Glomerular endothelial cell (primary cell): ENCODE data around the gene FADS3. TPM values are rescaled to one million over a fixed set of nuclear protein-coding genes. Genes with fewer than 3 reads are reported as not detected.

ENCODE experiments used
- total RNA-seq: library from RNA; depleted of rRNA; stranded (reverse); fragments of >200 nt; gene quantifications from 2 replicates; pipeline ENCODE4 v1.2.3, GENCODE V29; 2015

Gene FADS3
- total RNA-seq, 1 donor from 2014 or later = 393 TPM

Other genes starting within 250 kb of the FADS3 start
- gene DAGLA, start 211.2 kb downstream of the FADS3 start, total RNA-seq = 5.1 and 10.1 TPM in 2 replicates
- 6.0 and 10.7 TPM in 2 replicates for gene MYRF, start 138.9 kb downstream of the FADS3 start, total RNA-seq
- 57.6 and 76.3 TPM in 2 replicates for gene TMEM258, start 98.9 kb downstream of the FADS3 start, total RNA-seq
- 13.5 and 20.5 TPM in 2 replicates for gene FEN1, start 98.6 kb downstream of the FADS3 start, total RNA-seq
- 44.5 and 64.7 TPM in 2 replicates for gene FADS1, start 74.5 kb downstream of the FADS3 start, total RNA-seq
- gene FADS2, start 63.2 kb downstream of the FADS3 start, total RNA-seq = 208 and 219 TPM in 2 replicates
- 3.7 and 6.2 TPM in 2 replicates for gene RAB3IL1, start 26.0 kb upstream of the FADS3 start, total RNA-seq
- gene BEST1, start 58.8 kb upstream of the FADS3 start, total RNA-seq = not detected in 2 replicates
- 1,824 and 2,194 TPM in 2 replicates for gene FTH1, start 76.1 kb upstream of the FADS3 start, total RNA-seq
- 16.9 and 26.5 TPM in 2 replicates for gene INCENP, start 232.5 kb upstream of the FADS3 start, total RNA-seq